ENCODE data around the gene TMEM40.
"Not testable (repeated sequence)": the region's sequence is repeated elsewhere in the genome, so short reads cannot be mapped to it uniquely, and the experiment has no call there.

Gene TMEM40

DNA sequence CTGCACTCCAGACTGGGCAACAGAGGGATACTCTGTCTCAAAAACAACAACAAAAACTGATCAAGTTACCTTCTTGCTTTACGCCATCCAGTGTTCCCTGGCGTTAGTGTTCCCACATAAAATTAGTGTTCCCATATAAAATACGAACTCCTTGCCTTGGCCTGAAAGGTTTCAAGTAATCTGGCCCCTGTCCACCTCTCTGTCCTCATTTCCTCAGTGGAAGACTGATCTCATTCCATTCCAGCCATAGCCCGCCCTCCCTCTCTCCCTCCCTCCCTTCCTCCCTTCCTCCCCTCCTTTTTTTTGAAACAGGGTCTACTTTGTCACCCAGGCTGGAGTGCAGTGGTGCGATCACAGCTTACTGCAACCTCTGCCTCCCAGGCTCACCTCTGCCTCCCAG is 34.6 kb upstream of the TMEM40 start:
- H3K4me1 ChIP-seq (ENCODE audit: control insufficient read depth, insufficient read depth, low read length), result peaks cover 5% of the 10 kb centered on the region
- H3K27me3 ChIP-seq (ENCODE audit: control insufficient read depth, insufficient read depth, low read length), result peaks cover 11% of the 10 kb centered on the region
- no peaks in the 10 kb centered on the region for H3K36me3 ChIP-seq (ENCODE audit: control insufficient read depth, insufficient read depth, low read length)
- no peak overlapping the region for H3K4me3 ChIP-seq (ENCODE audit: low read length)
- H3K9me3 ChIP-seq (ENCODE audit: control insufficient read depth, low read length), result no peaks in the 10 kb centered on the region
- H3K9ac ChIP-seq (ENCODE audit: low read length), result no peak overlapping the region

DNA sequence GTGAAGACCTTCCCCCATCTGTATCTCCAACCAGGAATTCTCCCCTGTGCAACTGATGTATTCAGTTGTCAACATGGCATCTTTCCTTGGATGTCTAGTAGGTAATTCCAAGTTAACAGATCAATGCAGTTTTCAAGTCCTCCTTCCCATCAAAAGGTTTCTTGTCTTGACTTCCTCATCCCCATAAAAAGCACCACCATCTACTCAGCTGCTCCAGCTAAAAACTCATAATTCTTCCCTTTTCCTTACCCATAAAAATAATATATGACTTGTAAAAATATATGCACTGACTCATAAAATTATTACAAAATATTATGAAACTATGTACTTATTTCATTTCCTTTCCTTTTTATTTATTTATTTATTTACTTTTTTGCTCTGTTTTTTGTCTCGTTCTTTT is 32.4 kb upstream of the TMEM40 start:
- Histone ChIP-seq H3K4me1 (ENCODE audit: control insufficient read depth, insufficient read depth, low read length) (peaks cover 5% of the 10 kb centered on the region), H3K4me3 (ENCODE audit: low read length) (no peak overlapping the region), H3K9ac (ENCODE audit: low read length) (no peak overlapping the region), H3K36me3 (ENCODE audit: control insufficient read depth, insufficient read depth, low read length) (no peaks in the 10 kb centered on the region), H3K27me3 (ENCODE audit: control insufficient read depth, insufficient read depth, low read length) (peaks cover 6% of the 10 kb centered on the region), H3K9me3 (ENCODE audit: control insufficient read depth, low read length) (no peaks in the 10 kb centered on the region)

DNA sequence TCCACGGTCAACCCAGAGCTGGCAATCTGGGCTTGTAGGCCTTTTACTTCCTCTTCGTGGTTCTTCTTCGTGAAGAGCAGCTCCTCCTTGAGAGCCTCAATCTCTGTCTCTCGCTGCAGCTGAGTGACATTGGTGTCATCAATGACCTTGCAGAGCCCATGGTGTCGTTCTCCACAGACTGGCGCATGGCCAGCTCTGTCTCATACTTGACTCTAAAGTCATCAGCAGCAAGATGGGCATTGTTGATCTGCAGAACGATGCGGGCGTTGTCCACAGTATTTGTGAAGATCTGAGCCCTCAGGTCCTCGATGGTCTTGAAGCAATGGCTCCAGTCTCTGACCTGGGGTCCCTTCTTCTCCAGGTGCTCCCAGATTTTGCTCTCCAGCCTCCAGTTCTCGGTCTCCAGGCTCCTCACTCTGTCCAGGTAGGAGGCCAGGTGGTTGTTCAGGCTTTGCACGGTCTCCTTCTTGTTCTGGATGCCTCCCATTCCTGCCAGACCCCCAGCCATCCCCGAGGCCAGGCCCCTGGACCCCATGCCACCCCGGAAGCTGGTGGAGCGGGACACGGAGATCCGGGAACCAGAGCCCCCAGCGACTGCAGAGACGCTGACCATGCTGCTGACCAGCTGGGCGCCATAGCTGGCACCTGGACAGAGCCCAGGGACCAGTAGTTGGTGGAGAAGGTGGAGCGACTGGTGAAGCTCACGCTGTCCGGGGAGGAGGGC is 29.1 kb upstream of the TMEM40 start:
- H3K9me3 ChIP-seq (ENCODE audit: control insufficient read depth, low read length); H3K4me3 ChIP-seq (ENCODE audit: low read length): not testable (repeated sequence)

DNA sequence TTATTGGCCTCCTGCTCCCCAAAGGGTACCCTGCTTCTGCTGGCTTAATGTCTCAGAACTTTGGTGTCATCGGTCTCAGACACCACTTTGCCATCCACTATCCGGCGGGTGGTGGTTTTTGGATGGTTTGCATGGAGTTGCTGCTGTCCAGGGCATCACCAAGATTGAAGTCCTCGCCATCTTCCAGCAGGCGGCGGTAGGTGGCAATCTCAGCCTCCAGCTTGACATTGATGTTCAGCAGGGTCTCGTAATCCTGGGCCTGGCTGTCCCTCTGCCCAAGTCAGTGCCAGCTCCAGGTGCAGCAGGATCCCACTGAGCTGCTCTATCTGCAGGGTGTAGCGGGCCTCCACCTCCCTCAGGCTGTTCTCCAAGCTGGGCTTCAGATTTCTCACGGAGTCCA is 28.3 kb upstream of the TMEM40 start:
- H3K27me3 ChIP-seq (ENCODE audit: control insufficient read depth, insufficient read depth, low read length); H3K36me3 ChIP-seq (ENCODE audit: control insufficient read depth, insufficient read depth, low read length); H3K9me3 ChIP-seq (ENCODE audit: control insufficient read depth, low read length); H3K4me1 ChIP-seq (ENCODE audit: control insufficient read depth, insufficient read depth, low read length); H3K4me3 ChIP-seq (ENCODE audit: low read length); H3K9ac ChIP-seq (ENCODE audit: low read length): not testable (repeated sequence)

More for the DNA sequence above, 29.1 kb upstream of the TMEM40 start:
- not testable (repeated sequence) for H3K27me3 ChIP-seq (ENCODE audit: control insufficient read depth, insufficient read depth, low read length); H3K36me3 ChIP-seq (ENCODE audit: control insufficient read depth, insufficient read depth, low read length); H3K9ac ChIP-seq (ENCODE audit: low read length); H3K4me1 ChIP-seq (ENCODE audit: control insufficient read depth, insufficient read depth, low read length)

DNA sequence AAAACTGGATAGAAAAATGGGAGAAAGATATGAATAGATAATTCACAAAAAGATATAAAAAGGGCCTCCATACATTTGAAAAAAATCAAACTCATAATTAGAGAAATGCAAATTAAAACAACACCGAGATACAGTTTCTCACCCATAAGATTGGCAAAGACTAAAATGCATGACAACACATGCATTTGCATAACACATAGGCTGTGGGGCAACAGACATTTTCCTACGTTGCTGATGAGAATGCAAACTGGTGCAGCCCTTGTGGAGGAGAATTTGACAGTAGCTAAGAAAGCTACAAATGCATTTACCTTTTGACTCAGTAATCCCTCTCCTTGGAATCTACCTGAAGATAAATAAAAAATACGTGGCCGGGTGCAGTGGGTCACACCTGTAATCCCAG is 26.0 kb upstream of the TMEM40 start:
- peaks cover 5% of the 10 kb centered on the region for H3K4me1 ChIP-seq (ENCODE audit: control insufficient read depth, insufficient read depth, low read length)
- H3K9me3 ChIP-seq (ENCODE audit: control insufficient read depth, low read length), result no peaks in the 10 kb centered on the region
- H3K9ac ChIP-seq (ENCODE audit: low read length), result no peak overlapping the region
- H3K36me3 ChIP-seq (ENCODE audit: control insufficient read depth, insufficient read depth, low read length), result no peaks in the 10 kb centered on the region
- H3K27me3 ChIP-seq (ENCODE audit: control insufficient read depth, insufficient read depth, low read length), result peaks cover 3% of the 10 kb centered on the region
- H3K4me3 ChIP-seq (ENCODE audit: low read length), result no peak overlapping the region

DNA sequence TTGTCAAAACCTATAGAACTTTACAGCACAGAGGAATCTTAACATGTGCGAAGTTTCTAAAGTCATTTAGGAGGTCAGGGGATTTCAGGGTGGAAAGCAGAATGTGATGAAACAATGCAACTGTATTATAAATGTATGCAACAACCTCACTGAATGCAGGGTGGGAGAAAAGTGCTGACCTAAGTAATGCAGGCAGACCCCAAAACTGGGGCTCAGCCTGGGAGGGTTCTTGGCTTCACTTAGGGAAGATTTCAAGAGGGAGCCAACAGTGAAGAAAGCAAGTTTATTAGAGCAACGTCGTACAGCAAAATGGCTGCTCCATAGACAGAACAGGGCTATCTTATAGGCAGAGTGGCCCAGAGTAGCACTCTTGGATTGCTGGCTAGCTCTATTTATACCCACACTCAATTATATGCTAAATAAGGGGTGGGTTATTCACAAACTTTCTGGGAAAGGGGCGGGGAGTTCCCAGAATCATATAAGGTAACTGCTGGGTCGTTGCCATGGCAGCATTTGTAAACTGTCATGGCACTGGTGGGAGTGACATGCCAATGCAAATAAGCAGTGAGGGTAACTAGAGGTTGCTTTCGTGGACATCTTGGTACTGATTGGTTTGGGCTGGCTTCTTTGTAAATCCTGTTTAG is 23.2 kb upstream of the TMEM40 start:
- peaks cover 3% of the 10 kb centered on the region for H3K27me3 ChIP-seq (ENCODE audit: control insufficient read depth, insufficient read depth, low read length)

DNA sequence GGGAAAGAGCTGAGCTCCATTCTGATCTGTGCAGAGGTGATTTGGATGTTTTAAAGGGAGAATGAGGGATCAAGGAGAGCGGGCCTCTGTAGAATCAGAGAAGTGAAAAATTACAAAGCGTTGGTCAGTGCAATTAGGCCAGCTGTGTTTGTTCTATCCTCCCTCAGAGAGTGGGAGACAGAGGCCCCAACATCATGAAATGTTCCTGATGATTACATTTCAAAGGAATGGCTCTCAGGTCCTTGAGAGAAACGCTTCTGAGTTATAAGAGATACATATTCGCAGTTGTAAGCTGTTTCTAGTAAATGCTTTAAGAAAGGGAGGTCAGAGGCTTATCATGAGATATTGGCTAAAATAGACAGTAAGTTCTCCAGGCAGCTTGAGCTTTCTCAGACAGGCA is 21.7 kb upstream of the TMEM40 start:
- no peaks in the 10 kb centered on the region for H3K36me3 ChIP-seq (ENCODE audit: control insufficient read depth, insufficient read depth, low read length)
- H3K27me3 ChIP-seq (ENCODE audit: control insufficient read depth, insufficient read depth, low read length), result peaks cover 3% of the 10 kb centered on the region
- no peak overlapping the region for H3K4me3 ChIP-seq (ENCODE audit: low read length)
- H3K4me1 ChIP-seq (ENCODE audit: control insufficient read depth, insufficient read depth, low read length), result peaks cover 5% of the 10 kb centered on the region
- no peak overlapping the region for H3K9ac ChIP-seq (ENCODE audit: low read length)
- no peaks in the 10 kb centered on the region for H3K9me3 ChIP-seq (ENCODE audit: control insufficient read depth, low read length)

More for the DNA sequence above, 23.2 kb upstream of the TMEM40 start:
- no peak overlapping the region for H3K4me3 ChIP-seq (ENCODE audit: low read length)
- no peaks in the 10 kb centered on the region for H3K36me3 ChIP-seq (ENCODE audit: control insufficient read depth, insufficient read depth, low read length)
- H3K4me1 ChIP-seq (ENCODE audit: control insufficient read depth, insufficient read depth, low read length), result peaks cover 5% of the 10 kb centered on the region
- H3K9ac ChIP-seq (ENCODE audit: low read length), result no peak overlapping the region
- H3K9me3 ChIP-seq (ENCODE audit: control insufficient read depth, low read length), result no peaks in the 10 kb centered on the region

DNA sequence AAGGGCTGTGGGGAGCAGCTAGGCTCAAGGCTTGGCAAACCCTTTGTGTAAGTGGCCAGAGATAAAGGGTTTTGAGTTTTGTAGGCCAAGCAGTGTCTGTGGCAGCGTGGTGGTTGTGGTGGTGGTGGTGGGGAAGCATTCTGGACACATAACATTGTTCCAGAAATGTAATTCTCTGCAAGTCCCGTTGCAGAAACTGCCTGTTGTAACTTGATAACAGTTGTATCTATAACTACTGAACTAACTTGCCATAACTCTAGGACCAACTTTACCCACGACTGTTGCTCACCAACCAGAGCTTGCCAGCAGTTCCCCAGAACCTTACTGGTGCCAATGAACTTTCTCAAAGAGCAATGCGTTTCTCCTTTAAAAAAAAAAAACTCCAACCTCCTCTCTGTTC is 18.1 kb upstream of the TMEM40 start:
- Histone ChIP-seq H3K4me3 (ENCODE audit: low read length) (no peak overlapping the region), H3K4me1 (ENCODE audit: control insufficient read depth, insufficient read depth, low read length) (peaks cover 2% of the 10 kb centered on the region), H3K9ac (ENCODE audit: low read length) (no peak overlapping the region), H3K36me3 (ENCODE audit: control insufficient read depth, insufficient read depth, low read length) (no peaks in the 10 kb centered on the region), H3K27me3 (ENCODE audit: control insufficient read depth, insufficient read depth, low read length) (peaks cover 9% of the 10 kb centered on the region), H3K9me3 (ENCODE audit: control insufficient read depth, low read length) (no peaks in the 10 kb centered on the region)

DNA sequence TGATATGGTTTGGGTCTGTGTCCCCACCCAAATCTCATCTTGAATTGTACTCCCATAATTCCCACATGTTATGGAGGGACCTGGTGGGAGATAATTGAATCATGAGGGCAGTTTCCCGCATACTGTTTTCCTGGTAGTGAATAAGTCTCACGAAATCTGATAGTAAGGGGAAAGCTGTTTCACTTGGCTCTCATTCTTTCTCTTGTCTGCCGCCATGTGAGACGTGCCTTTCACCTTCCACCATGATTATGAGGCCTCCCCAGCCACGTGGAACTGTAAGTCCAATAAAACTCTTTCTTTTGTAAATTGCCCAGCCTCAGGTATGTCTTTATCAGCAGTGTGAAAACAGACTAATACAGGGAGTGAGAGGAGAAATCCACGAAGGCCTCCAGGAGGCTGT is 16.9 kb upstream of the TMEM40 start:
- not testable (repeated sequence) for H3K4me3 ChIP-seq (ENCODE audit: low read length); H3K4me1 ChIP-seq (ENCODE audit: control insufficient read depth, insufficient read depth, low read length); H3K36me3 ChIP-seq (ENCODE audit: control insufficient read depth, insufficient read depth, low read length); H3K9ac ChIP-seq (ENCODE audit: low read length); H3K27me3 ChIP-seq (ENCODE audit: control insufficient read depth, insufficient read depth, low read length); H3K9me3 ChIP-seq (ENCODE audit: control insufficient read depth, low read length)

DNA sequence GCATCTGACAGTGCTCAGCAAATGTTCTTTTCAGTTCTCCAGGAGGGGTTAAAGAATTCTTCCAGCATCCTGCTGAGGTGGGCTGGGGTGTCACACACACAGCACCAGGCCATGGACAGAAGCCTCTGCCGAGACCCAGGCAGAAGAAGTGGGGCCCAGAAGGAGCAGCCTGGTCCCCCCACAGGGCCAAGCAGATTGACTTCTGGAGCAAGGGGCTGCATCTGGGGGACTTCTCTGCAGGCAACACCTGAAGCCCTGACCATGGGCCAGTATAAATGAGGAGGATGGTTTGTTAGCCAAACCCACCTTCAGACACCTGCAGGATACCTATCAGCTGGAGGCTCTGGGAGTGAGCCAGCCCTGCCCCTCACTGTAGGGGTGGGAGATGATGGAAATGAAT is 16.2 kb upstream of the TMEM40 start:
- no peak overlapping the region for H3K4me3 ChIP-seq (ENCODE audit: low read length)
- no peak overlapping the region for H3K9ac ChIP-seq (ENCODE audit: low read length)
- H3K9me3 ChIP-seq (ENCODE audit: control insufficient read depth, low read length), result no peaks in the 10 kb centered on the region
- H3K36me3 ChIP-seq (ENCODE audit: control insufficient read depth, insufficient read depth, low read length), result no peaks in the 10 kb centered on the region
- H3K27me3 ChIP-seq (ENCODE audit: control insufficient read depth, insufficient read depth, low read length), result peaks cover 9% of the 10 kb centered on the region
- H3K4me1 ChIP-seq (ENCODE audit: control insufficient read depth, insufficient read depth, low read length), result no peaks in the 10 kb centered on the region

DNA sequence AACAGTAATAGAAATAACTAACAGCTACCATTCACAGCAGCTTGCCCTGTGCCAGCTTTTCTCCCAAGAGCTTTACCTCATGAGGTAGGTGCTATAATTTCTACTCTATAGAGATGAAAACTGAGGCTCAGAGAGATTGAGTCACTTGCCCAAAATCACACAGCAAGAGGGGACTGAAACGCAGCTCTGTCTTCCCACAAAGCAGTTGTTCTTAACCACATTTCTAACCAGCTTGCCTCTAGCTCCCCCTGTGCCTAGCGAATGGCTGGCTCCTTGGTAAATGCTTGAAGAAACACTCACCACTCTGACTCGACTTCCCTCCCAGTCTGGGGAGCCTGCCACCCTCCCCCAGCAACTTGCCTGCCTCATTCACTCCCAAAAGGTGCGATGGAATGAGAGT is 15.6 kb upstream of the TMEM40 start:
- peaks cover 9% of the 10 kb centered on the region for H3K27me3 ChIP-seq (ENCODE audit: control insufficient read depth, insufficient read depth, low read length)
- H3K4me3 ChIP-seq (ENCODE audit: low read length), result no peak overlapping the region
- H3K4me1 ChIP-seq (ENCODE audit: control insufficient read depth, insufficient read depth, low read length), result no peaks in the 10 kb centered on the region
- no peaks in the 10 kb centered on the region for H3K9me3 ChIP-seq (ENCODE audit: control insufficient read depth, low read length)
- no peak overlapping the region for H3K9ac ChIP-seq (ENCODE audit: low read length)
- H3K36me3 ChIP-seq (ENCODE audit: control insufficient read depth, insufficient read depth, low read length), result no peaks in the 10 kb centered on the region

DNA sequence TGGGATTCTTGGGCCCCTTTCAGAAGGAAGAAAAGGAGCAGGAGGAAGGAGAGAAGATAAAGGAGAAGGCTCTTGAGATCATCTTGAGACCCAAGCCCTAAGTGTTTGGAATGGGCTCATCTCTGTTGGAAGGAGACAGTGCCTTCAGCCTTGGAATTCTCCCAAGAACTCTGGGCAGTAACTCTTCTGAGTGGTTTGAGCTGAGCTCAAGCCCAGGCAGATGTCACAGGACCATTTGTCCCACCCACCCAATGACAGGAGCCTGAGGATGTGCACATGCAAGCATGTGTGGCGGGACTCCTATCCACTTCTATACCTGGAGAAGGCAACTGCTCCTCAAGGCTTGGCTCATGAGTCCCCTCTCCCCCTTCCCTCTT is 14.6 kb upstream of the TMEM40 start:
- no peaks in the 10 kb centered on the region for H3K9me3 ChIP-seq (ENCODE audit: control insufficient read depth, low read length)
- no peak overlapping the region for H3K4me3 ChIP-seq (ENCODE audit: low read length)
- H3K36me3 ChIP-seq (ENCODE audit: control insufficient read depth, insufficient read depth, low read length), result no peaks in the 10 kb centered on the region
- H3K27me3 ChIP-seq (ENCODE audit: control insufficient read depth, insufficient read depth, low read length), result peaks cover 9% of the 10 kb centered on the region
- no peak overlapping the region for H3K9ac ChIP-seq (ENCODE audit: low read length)
- no peaks in the 10 kb centered on the region for H3K4me1 ChIP-seq (ENCODE audit: control insufficient read depth, insufficient read depth, low read length)

All from mucosa of stomach (tissue), 1 donor.